Measurements from ENCODE around the gene GGCX. TPM values are rescaled to one million over a fixed set of nuclear protein-coding genes. Genes with fewer than 3 reads are reported as not detected.

Gene GGCX
- total and polyA plus RNA-seq, 2 of the 13 experiments (the other 11 are each of a cell fraction or from before 2014, with no cell fraction given) = 72.5 to 103 TPM

DNA sequence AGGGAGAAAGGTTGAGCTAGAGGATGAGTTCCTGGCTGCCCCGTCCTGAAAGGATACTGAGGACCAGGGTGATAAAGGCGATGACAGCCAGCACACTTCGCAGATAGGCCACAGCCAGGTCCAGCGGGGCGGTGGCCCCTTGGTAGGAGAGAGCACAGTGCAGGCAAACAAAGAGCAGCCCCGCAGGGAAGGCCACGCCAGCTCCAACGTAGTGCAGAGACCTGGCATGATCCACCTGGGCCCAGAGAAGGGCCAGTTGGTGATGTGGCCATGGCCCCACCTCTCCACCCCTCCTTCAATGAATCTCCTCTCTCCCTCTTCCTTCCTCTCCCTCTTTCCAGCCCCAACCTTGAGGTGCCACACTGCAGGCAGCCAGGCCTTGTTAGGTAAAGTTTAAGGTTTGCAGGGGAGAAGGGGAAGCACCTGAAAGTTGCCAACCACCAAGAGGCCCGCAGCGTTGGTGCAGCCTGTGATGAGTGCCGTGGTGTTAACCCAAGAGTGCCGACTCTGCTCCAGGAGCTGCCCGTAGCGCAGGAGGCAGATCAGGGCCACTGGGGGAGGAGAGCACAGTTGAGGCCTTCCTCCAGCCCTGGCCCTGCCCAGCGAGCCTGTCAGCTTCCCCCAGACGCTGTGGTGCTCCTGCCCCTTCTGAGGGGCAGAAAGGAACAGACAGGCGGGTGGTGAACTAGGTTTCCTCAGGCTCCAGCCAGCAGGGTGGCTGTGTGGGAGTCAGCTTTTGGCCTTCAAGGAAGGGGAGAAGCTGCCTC, 38.4 kb upstream of the GGCX start (continued):
- TF ChIP-seq AKAP8 (CRISPR knock-in tag; IDR thresholded peaks at IDR 0.05) (peak; percentile 12; the same call in 1 of the 2 replicates), HMG20A (CRISPR knock-in tag; IDR thresholded peaks at IDR 0.05; ENCODE audit: borderline replicate concordance) (no peak), MYNN (CRISPR knock-in tag; IDR thresholded peaks at IDR 0.05; ENCODE audit: low read depth) (no peak), ZNF761 (CRISPR knock-in tag; conservative IDR thresholded peaks at IDR 0.05) (no peak), BRCA1 (CRISPR knock-in tag; IDR thresholded peaks at IDR 0.05) (no peak), ZEB1 (IDR thresholded peaks at IDR 0.05; ENCODE audit: insufficient replicate concordance, low read depth) (no peak), PHF20 (CRISPR knock-in tag; IDR thresholded peaks at IDR 0.05) (no peak), LCORL (IDR thresholded peaks at IDR 0.05) (no peak), LCORL (CRISPR knock-in tag; IDR thresholded peaks at IDR 0.05) (no peak), KAT2B (IDR thresholded peaks at IDR 0.05; ENCODE audit: borderline replicate concordance, low read depth, low read length) (no peak), EEA1 (CRISPR knock-in tag; IDR thresholded peaks at IDR 0.05; ENCODE audit: borderline replicate concordance) (no peak), NFE2 (CRISPR knock-in tag; IDR thresholded peaks at IDR 0.05) (no peak), ZNF121 (CRISPR knock-in tag; IDR thresholded peaks at IDR 0.05) (no peak), DMAP1 (CRISPR knock-in tag; IDR thresholded peaks at IDR 0.05) (0 out of 2 replicates have a peak, but pooled peaks have one; percentile 30), REPIN1 (CRISPR knock-in tag; IDR thresholded peaks at IDR 0.05; ENCODE audit: borderline replicate concordance, low read depth) (no peak), ISL2 (CRISPR knock-in tag; IDR thresholded peaks at IDR 0.05) (no peak), ZMYM3 (CRISPR knock-in tag; IDR thresholded peaks at IDR 0.05) (0 out of 2 replicates have a peak, but pooled peaks have one; percentile 39)
- TF ChIP-seq, protein P1, sequence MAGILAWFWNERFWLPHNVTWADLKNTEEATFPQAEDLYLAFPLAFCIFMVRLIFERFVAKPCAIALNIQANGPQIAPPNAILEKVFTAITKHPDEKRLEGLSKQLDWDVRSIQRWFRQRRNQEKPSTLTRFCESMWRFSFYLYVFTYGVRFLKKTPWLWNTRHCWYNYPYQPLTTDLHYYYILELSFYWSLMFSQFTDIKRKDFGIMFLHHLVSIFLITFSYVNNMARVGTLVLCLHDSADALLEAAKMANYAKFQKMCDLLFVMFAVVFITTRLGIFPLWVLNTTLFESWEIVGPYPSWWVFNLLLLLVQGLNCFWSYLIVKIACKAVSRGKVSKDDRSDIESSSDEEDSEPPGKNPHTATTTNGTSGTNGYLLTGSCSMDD (CRISPR knock-in tag; IDR thresholded peaks at IDR 0.05) = no peak
- TF ChIP-seq, protein P2, sequence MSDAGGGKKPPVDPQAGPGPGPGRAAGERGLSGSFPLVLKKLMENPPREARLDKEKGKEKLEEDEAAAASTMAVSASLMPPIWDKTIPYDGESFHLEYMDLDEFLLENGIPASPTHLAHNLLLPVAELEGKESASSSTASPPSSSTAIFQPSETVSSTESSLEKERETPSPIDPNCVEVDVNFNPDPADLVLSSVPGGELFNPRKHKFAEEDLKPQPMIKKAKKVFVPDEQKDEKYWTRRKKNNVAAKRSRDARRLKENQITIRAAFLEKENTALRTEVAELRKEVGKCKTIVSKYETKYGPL (CRISPR knock-in tag; IDR thresholded peaks at IDR 0.05) = no peak
- TF ChIP-seq, protein P3, sequence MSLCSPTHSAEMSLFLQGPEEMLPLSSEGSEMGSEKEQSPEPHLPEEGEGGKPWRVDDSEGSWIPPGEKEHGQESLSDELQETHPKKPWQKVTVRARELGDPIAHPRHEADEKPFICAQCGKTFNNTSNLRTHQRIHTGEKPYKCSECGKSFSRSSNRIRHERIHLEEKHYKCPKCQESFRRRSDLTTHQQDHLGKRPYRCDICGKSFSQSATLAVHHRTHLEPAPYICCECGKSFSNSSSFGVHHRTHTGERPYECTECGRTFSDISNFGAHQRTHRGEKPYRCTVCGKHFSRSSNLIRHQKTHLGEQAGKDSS (CRISPR knock-in tag; IDR thresholded peaks at IDR 0.05; ENCODE audit: borderline replicate concordance, low read depth) = no peak
- TF ChIP-seq, protein P4, sequence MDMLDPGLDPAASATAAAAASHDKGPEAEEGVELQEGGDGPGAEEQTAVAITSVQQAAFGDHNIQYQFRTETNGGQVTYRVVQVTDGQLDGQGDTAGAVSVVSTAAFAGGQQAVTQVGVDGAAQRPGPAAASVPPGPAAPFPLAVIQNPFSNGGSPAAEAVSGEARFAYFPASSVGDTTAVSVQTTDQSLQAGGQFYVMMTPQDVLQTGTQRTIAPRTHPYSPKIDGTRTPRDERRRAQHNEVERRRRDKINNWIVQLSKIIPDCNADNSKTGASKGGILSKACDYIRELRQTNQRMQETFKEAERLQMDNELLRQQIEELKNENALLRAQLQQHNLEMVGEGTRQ (IDR thresholded peaks at IDR 0.05; ENCODE audit: low read depth, low read length) = no peak
- TF ChIP-seq, protein P4 (CRISPR knock-in tag; IDR thresholded peaks at IDR 0.05; ENCODE audit: borderline replicate concordance) = no peak
- TF ChIP-seq, protein P5, sequence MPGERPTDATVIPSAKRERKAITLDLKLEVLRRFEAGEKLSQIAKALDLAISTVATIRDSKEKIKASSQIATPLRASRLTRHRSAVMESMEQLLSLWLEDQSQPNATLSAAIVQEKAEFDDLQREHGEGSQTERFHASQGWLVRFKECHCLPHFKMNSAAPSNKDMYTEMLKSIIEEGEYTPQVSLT (CRISPR knock-in tag; IDR thresholded peaks at IDR 0.05; ENCODE audit: borderline replicate concordance, low read depth) = no peak
- TF ChIP-seq, protein P6, sequence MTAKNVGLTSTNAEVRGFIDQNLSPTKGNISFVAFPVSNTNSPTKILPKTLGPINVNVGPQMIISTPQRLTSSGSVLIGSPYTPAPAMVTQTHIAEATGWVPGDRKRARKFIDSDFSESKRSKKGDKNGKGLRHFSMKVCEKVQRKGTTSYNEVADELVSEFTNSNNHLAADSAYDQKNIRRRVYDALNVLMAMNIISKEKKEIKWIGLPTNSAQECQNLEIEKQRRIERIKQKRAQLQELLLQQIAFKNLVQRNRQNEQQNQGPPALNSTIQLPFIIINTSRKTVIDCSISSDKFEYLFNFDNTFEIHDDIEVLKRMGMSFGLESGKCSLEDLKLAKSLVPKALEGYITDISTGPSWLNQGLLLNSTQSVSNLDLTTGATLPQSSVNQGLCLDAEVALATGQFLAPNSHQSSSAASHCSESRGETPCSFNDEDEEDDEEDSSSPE (CRISPR knock-in tag; IDR thresholded peaks at IDR 0.05) = no peak

Measured in HepG2 (cell line).